Fibroblast of lung (primary cell): ENCODE data around the gene CHAF1B.

Experiments
- CTCF ChIP-seq, 2 donors: IDR thresholded peaks in 1 of 2; conservative IDR thresholded peaks in 1 of 2; 1 replicate in 1 of 2; 2 replicates in 1 of 2; pipeline ENCODE4 v1.5.1; 2011 to 2012; ENCODE audit warnings: low read length in 2 of 2, control low read depth in 1 of 2, inconsistent platforms in 1 of 2, low read depth in 1 of 2, mild to moderate bottlenecking in 1 of 2
- EZH2 ChIP-seq: IDR thresholded peaks from 2 replicates; pipeline ENCODE4 v1.5.1; 2012; ENCODE audit warnings: low read length, control low read depth, mild to moderate bottlenecking; ENCODE audit errors: missing control alignments

GRCh38 chr21:36337099-36337509, 48.1 kb upstream of the CHAF1B start:
- TF ChIP-seq CTCF (conservative IDR thresholded peaks at IDR 0.05 in 1 of 2, IDR thresholded peaks at IDR 0.05 in 1 of 2; ENCODE audit: low read depth in 1 of 2, low read length in 2 of 2) = no peak
- no peak for TF ChIP-seq EZH2
